ENCODE data around the gene CDH23. TPM values are rescaled to one million over a fixed set of nuclear protein-coding genes. Genes with fewer than 3 reads are reported as not detected.

Gene CDH23
- total RNA-seq, 2 donors from 2014 or later, result 4.7 to 8.0 TPM

DNA sequence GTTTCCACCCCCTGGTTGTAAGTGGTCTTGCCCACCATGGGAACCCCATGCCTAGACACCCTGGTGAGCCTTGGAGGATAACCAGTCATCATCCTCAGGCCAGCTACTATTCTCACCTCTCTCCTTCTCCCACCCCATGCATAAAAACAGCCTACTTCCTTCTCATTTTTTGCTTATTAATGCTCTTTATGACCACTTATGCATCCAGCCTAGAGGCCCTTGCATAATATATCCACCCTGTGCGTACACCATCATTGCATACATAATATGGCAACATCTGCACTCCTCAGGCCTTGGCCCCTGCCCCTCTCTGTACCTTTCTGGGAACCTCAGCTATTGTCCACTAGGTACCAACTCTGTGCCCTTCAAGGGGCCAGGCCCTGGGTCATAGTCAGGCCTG lies 91.0 kb downstream of the CDH23 start:
- ATAC-seq, result no peak

GRCh38 chr10:71489077-71489476 lies 92.4 kb downstream of the CDH23 start:
- ATAC-seq (no peak), DNase-seq (no peak)
- intact Hi-C loops (cut with DNase I), result no loop called here

More for the DNA sequence above, 91.0 kb downstream of the CDH23 start:
- DNase-seq, result no peak
- intact Hi-C loops (cut with DNase I), result no loop called here

GRCh38 chr10:71492872-71493271 lies 96.2 kb downstream of the CDH23 start:
- no peak for ATAC-seq
- intact Hi-C loops (cut with DNase I), result no loop called here
- no peak for DNase-seq

DNA sequence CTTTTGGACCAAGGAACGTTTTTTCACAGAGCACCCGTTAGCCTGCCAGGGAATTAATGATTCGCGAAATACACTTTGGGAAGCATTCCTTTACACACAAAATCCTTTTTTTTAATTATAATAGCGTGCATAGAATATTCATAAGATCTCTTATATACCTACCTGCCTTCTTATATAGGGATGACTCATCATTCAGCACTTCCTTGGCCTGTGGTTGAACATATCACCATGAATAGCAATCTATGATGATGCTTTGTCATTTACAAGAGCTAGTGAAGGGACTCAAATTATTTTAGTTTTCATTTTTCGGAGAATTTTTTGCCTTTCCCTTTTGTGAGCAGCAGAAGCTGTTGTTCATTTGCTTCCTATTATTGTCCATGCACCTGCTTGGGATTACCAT lies 97.0 kb downstream of the CDH23 start:
- intact Hi-C loops (cut with DNase I), result no loop called here
- ATAC-seq, result no peak
- DNase-seq, result no peak

- ATAC-seq (no peak), DNase-seq (no peak)
- intact Hi-C loops (cut with DNase I), result no loop called here
These were observed 97.8 kb downstream of the CDH23 start for GRCh38 chr10:71494476-71494875.

- intact Hi-C loops (cut with DNase I), result no loop called here
- ATAC-seq (no peak), DNase-seq (no peak)
These were observed 98.3 kb downstream of the CDH23 start for GRCh38 chr10:71494980-71495381.

DNA sequence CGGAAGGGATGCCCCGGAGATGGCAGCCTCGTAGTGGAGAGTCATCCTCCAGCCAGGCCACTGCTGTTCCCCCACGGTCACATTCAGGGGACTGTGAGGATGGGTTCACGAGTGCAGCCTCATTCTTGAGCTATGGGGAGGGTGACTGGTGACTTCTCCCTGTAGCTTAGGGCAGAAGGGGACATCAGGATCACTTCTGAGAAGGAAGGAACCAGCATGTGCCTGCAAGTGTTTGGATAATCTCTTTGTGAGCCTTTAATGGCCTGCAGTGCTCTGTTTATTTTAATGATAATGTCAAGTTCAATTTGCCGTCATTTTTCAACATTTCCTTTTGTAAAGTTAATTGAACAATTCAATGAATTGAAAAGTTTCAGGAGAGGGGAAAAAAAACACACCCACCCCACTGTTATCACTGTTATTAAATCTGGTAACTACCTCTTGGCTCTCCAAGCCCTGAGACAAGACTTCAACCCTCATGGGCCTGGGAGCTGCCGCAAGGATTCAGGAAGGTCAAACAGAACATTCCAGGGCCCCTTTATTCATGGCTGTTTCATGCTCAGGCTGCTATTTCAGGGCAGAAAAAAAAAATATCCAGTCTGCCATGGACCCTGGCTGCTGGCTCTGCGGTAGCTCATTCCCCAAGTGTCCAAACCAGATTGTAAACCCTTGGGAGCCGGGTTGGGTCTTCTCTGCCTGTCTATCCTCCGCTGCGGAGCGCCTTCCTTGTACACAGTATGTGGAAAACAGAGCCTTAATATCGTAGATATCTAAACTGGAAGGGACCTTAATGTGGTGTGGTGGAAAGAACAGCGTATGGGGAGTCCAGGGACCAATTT lies 100.4 kb downstream of the CDH23 start:
- DNase-seq, result no peak
- intact Hi-C loops (cut with DNase I), result no loop called here

DNA sequence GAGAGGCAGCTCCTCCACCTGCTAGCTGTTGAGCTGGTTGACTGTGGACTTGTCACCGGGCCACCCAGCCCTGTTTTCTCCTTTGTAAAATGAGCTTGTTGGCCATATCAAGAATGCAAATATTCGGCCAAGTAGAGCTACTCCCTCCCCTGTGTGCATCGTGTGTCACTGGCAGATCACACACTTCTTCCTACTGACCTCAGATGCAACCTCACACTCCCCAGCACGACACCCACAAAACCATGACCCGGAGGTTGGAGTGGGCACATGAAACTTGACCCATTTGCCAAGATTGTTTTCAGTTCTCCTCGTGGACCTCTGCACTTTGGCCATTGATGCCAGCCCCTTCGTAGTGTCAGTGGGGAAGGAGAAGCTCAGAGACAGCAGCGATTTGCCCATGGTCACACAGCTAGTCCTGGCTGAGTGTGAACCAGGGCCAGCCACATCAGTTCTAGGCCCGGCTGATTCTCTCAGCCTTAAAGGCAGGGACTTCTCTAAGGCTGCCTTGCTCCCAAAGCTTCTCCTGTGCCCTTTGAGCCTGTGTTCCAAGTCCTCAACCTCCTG lies 101.1 kb downstream of the CDH23 start:
- no peak for ATAC-seq
- intact Hi-C loops (cut with DNase I), result no loop called here
- DNase-seq, result no peak

More for the DNA sequence above, 100.4 kb downstream of the CDH23 start:
- ATAC-seq, result peak; percentile 30 to 53

- DNase-seq (no peak), ATAC-seq (no peak)
- intact Hi-C loops (cut with DNase I), result no loop called here
These were observed 104.7 kb downstream of the CDH23 start for GRCh38 chr10:71501402-71501801.

GRCh38 chr10:71502190-71502589 lies 105.5 kb downstream of the CDH23 start:
- intact Hi-C loops (cut with DNase I), result no loop called here
- no peak for ATAC-seq
- no peak for DNase-seq

DNA sequence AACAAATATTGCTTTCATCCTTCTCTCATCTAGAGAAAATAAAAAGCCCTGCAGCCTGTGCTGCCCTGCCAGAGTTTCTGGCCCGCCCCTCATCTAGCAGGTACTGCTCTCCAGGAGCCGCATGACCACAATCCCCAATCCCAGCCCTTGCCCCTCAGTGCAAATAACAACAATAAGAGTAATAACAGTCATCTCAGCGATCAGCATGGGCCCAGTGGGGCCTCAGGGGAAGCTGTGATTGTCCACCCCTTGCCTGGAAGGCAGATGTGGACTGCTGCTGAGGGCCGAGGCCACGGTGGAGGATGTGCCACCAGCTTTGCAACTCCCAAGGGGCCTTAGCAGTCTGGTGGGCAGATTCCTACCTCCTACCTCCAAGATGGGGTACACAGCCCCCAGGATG lies 106.1 kb downstream of the CDH23 start:
- ATAC-seq (no peak), DNase-seq (no peak)
- intact Hi-C loops (cut with DNase I), result no loop called here

GRCh38 chr10:71504168-71504567 lies 107.4 kb downstream of the CDH23 start:
- intact Hi-C loops (cut with DNase I), result no loop called here
- no peak for ATAC-seq
- no peak for DNase-seq

DNA sequence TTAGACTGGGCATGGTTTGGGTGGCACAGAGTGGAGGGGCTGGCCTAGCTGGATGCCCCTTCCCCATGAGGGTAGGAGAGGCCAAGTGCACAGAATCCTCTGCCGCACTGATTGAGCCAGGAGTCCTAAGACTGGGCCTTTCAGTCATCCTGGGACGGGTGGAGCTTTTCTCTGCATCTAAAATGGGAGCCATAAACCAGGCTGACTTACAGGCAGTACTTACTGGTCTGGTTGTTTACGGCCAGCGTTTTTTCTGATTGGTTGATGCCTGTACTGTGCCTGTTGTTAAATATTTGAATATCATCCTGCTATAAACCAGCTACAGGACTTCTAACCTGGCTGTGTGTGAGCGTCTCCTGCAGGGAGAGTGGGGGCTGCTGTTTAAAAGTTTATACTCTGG lies 107.8 kb downstream of the CDH23 start:
- intact Hi-C loops (cut with DNase I), result no loop called here
- no peak for ATAC-seq
- DNase-seq, result no peak

DNA sequence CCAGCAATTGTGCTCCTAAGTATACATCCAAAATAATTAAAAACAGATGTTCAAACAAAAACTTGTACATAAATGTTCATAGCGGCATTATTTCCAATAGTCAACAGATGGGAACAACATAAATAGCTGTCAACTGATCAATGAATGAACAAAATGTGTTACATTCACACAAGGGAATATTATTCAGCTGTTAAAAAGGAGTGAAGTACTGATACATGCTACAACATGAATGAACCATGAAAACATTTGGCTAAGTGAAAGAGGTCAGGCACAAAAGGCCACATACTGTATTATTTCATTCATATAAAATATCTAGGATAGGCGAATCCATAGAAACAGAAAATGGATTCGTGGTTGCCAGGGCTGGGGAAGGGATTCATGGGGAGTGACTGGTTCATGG lies 109.1 kb downstream of the CDH23 start:
- ATAC-seq (no peak), DNase-seq (no peak)
- intact Hi-C loops (cut with DNase I), result no loop called here

DNA sequence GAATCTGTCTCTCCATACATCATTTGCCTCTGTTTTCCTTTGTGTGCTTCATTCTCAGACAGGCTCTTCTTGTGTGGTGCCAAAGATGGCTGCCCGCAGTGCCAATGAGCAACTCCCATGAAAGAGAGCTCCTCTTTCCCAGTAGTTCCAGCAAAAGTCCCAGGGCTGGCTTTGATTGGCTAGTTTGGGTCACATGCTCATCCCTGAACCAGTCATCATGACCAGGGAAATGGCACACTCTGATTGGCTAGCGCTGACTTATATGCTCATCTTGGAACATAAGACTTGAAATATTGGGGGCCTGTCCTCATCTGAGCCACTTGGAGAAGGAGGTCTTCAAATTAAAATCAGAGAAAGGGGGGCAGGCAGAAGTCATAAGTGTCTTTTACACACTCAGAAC lies 112.7 kb downstream of the CDH23 start:
- DNase-seq (no peak), ATAC-seq (no peak)
- intact Hi-C loops (cut with DNase I), result no loop called here

GRCh38 chr10:71511206-71511605 lies 114.5 kb downstream of the CDH23 start:
- intact Hi-C loops (cut with DNase I), result no loop called here
- ATAC-seq, result no peak

GRCh38 chr10:71512312-71512711 lies 115.6 kb downstream of the CDH23 start:
- intact Hi-C loops (cut with DNase I), result no loop called here
- ATAC-seq (no peak), DNase-seq (no peak)

More at GRCh38 chr10:71511206-71511605, 114.5 kb downstream of the CDH23 start:
- DNase-seq, result no peak

DNA sequence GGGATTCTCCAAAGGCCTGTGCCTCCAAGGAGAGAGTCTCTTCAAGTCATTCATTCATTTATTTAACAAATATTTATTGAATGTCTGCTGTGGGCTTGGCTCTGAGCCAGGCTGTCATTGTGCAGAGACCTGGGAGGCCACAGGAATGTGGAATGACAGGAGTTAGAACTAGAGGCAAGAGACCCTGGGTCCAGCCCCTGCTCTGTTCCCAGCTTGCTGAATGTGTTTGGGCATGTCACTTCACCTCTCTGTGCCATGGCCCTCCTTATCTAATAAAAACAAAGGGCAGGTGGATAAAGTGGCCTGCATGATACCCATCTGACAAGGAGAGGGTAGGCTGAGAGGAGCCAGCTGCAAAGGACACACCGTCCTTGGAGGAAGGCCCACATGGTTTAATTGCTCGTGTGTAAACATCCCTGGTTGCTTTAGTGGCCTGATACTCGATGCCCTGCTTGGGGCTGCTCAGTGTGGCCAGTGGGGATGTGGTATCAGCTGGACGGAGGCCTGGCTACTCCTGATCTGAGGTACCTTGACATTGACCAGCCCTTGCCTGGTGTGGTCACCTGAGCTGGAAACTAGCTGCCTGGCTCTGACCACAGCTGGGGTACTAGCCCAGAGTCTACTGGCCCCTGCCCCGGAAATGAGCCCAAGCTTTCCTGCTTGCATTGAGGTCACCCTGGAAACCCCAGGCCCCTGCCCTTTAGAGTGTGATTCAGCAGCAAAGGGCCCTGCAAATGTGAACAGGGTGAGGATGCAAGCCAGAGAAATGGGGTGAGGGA lies 116.2 kb downstream of the CDH23 start:
- ATAC-seq, result no peak
- intact Hi-C loops (cut with DNase I), result no loop called here
- DNase-seq, result no peak

DNA sequence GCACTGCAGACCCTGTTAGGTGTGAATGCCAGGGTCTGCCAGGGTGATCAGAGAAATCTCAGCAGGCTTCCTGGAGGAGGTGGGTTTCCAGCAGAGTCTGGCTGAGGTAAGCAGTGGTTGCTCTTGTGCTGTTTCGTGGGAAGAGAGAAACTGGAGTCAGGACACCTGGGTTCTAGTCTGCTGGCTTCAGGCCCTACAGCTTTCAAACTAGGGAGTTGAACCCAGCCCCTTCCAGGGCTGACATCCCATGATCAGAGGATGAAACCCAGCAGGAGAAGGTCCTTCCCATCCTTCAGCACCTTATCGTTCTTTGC lies 116.8 kb downstream of the CDH23 start:
- no peak for DNase-seq
- no peak for ATAC-seq
- intact Hi-C loops (cut with DNase I), result no loop called here

DNA sequence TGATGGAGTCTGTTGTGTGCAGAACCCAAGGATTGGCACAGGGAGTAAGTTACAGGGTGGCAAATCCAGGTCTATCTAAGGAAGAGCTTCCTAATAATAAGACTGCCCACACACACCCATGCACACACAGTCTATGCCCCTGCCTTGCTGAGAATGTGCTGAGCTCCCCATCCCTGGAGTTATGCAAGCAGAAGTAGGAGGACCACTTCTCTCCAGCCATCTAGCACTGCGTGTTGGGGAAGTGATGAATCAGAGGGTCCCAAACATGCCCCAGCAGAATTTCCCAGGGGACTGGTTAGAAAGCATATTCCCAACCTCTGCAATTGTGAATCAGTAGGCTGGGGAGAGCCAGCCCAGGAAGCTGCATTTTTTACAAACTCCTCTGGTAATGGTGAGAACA lies 117.2 kb downstream of the CDH23 start:
- intact Hi-C loops (cut with DNase I), result no loop called here
- no peak for ATAC-seq
- no peak for DNase-seq
